Neural cell (in vitro differentiated cells): Measurements from ENCODE around the gene ATP1B1.

Experiments
- MXI1 ChIP-seq: fragments of 450-650 bp; conservative IDR thresholded peaks from 2 replicates; pipeline ENCODE4 v1.6.1; 2014; ENCODE audit warnings: antibody characterized with exemption, mild to moderate bottlenecking; ENCODE audit not compliant: poor library complexity, severe bottlenecking
- POLR2AphosphoS5 ChIP-seq: IDR thresholded peaks from 2 replicates; pipeline ENCODE4 v1.6.1; 2012
- RAD21 ChIP-seq: fragments of 450-650 bp; conservative IDR thresholded peaks from 2 replicates; pipeline ENCODE4 v1.6.1; 2014; ENCODE audit warnings: antibody characterized with exemption, mild to moderate bottlenecking, moderate library complexity
- TAF1 ChIP-seq: IDR thresholded peaks from 2 replicates; pipeline ENCODE4 v1.6.1; 2012; ENCODE audit warnings: low read depth
- TF ChIP-seq, protein P1 (sequence below): fragments of 450-650 bp; IDR thresholded peaks from 2 replicates; pipeline ENCODE4 v1.5.1; 2014; ENCODE audit warnings: antibody characterized with exemption, mild to moderate bottlenecking, moderate library complexity; ENCODE audit not compliant: poor library complexity, severe bottlenecking

DNA sequence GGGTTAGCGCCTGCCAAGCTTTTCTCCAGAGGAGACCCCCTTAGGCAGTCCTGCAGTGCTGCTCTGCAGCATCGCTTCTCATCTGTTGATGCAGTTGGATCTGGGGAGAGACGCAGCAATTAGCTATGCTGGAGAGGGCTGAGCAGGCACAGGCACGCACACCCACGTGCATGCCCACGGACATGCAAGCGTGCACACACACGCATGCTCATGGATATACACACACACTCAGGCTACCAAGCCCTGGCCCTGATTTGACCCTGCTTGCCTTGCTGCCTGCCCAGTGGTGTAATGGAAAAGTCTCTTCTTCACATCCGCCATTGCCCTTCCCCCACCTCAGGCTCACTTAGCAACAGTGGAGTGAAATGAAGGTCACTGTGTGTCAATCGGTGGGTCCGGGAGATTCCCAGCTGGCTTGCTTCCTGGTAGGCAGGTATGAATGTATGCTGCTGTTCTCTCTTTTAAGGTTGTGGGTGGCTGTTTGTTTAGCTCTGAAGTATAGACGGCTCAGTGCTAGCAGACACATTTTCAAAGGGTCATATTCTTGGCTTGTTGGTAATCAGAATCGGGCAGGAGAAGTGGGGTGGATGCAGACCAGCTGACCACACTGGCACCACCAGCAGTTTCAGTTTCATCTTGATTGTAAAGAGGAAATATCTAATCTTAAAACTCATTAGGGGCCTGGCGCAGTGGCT is 9.5 kb downstream of the ATP1B1 start:
- TF ChIP-seq, protein P1, sequence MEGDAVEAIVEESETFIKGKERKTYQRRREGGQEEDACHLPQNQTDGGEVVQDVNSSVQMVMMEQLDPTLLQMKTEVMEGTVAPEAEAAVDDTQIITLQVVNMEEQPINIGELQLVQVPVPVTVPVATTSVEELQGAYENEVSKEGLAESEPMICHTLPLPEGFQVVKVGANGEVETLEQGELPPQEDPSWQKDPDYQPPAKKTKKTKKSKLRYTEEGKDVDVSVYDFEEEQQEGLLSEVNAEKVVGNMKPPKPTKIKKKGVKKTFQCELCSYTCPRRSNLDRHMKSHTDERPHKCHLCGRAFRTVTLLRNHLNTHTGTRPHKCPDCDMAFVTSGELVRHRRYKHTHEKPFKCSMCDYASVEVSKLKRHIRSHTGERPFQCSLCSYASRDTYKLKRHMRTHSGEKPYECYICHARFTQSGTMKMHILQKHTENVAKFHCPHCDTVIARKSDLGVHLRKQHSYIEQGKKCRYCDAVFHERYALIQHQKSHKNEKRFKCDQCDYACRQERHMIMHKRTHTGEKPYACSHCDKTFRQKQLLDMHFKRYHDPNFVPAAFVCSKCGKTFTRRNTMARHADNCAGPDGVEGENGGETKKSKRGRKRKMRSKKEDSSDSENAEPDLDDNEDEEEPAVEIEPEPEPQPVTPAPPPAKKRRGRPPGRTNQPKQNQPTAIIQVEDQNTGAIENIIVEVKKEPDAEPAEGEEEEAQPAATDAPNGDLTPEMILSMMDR: no peak
- TF ChIP-seq POLR2AphosphoS5 (no peak), MXI1 (no peak), RAD21 (no peak), TAF1 (no peak)
